GM12801 (cell line): ENCODE results near the gene CCL20.

ENCODE experiments used
- CTCF ChIP-seq: IDR thresholded peaks from one replicate; pipeline ENCODE4 v1.5.1; 2011; ENCODE audit warnings: control low read depth; ENCODE audit not compliant: insufficient read length; ENCODE audit errors: extremely low read depth

CCL20 gene

GRCh38 chr2:227827143-227827542, 13.5 kb downstream of the CCL20 start:
- no peak for TF ChIP-seq CTCF

GRCh38 chr2:227828477-227828912, 14.9 kb downstream of the CCL20 start:
- TF ChIP-seq CTCF, result no peak

GRCh38 chr2:227829337-227829736, 15.7 kb downstream of the CCL20 start:
- no peak for TF ChIP-seq CTCF

- TF ChIP-seq CTCF, result no peak
These were observed 20.8 kb downstream of the CCL20 start for GRCh38 chr2:227834423-227834822.

- TF ChIP-seq CTCF, result no peak
These were observed 21.4 kb downstream of the CCL20 start for GRCh38 chr2:227834916-227835650.

- TF ChIP-seq CTCF, result no peak
These were observed 33.2 kb downstream of the CCL20 start for GRCh38 chr2:227846831-227847230.

GRCh38 chr2:227848146-227848545, 34.5 kb downstream of the CCL20 start:
- TF ChIP-seq CTCF, result no peak
